WTC11 (cell line): ENCODE measurements around the gene MGAT5B. TPM values are rescaled to one million over a fixed set of nuclear protein-coding genes. Genes with fewer than 3 reads are reported as not detected.

Experiments used
- ATAC-seq: fragments of 200-7000 bp; cut with Tn5 transposase; 2 replicates; pipeline ENCODE4 v1.10.0; 2021; ENCODE audit warnings: mild to moderate bottlenecking, moderate library complexity
- CTCF ChIA-PET: fragments of 300-600 bp; sonication (Branson Sonifier 250); formaldehyde crosslinking; loops from one replicate; lab custom pipeline; 2021; ENCODE audit warnings: antibody characterized with exemption; lab: Charles Lee
- POLR2A ChIA-PET: fragments of 350-600 bp; sonication (Branson Sonifier 250); formaldehyde crosslinking; loops from one replicate; lab custom pipeline; 2021; ENCODE audit warnings: antibody characterized with exemption; lab: Charles Lee
- DNase-seq: peaks from one replicate; pipeline ENCODE4 v3.0.0; 2021; ENCODE audit warnings: low spot score
- H3K27ac Mint-ChIP-seq: 2 replicates; pipeline ENCODE4 v1.8.0; 2021; ENCODE audit warnings: mixed read lengths
- H3K27me3 Mint-ChIP-seq: 2 replicates; pipeline ENCODE4 v1.8.0; 2021; ENCODE audit warnings: low read depth, mild to moderate bottlenecking, moderate library complexity, mixed read lengths
- H3K36me3 Mint-ChIP-seq: 2 replicates; pipeline ENCODE4 v1.8.0; 2021; ENCODE audit warnings: mixed read lengths
- H3K4me1 Mint-ChIP-seq: 2 replicates; pipeline ENCODE4 v1.8.0; 2022; ENCODE audit warnings: mixed read lengths
- H3K4me3 Mint-ChIP-seq: 2 replicates; pipeline ENCODE4 v1.8.0; 2021; ENCODE audit warnings: mild to moderate bottlenecking, moderate library complexity, mixed read lengths
- H3K9me3 Mint-ChIP-seq: 2 replicates; pipeline ENCODE4 v1.8.0; 2021; ENCODE audit warnings: mixed read lengths
- ATF2 ChIP-seq: sonication (generic); formaldehyde crosslinking; IDR thresholded peaks from 2 replicates; pipeline ENCODE4 v1.8.1; 2022; ENCODE audit warnings: low read depth, missing genetic modification reagents, borderline replicate concordance
- ATF6 ChIP-seq: sonication (generic); formaldehyde crosslinking; IDR thresholded peaks from 2 replicates; pipeline ENCODE4 v1.8.1; 2023; ENCODE audit warnings: mild to moderate bottlenecking, missing genetic modification reagents
- CDX4 ChIP-seq: fragments of 250-450 bp; sonication (Bioruptor Pico); IDR thresholded peaks from 2 replicates; pipeline ENCODE4 v1.9.0; 2021; ENCODE audit warnings: moderate library complexity, mild to moderate bottlenecking, inconsistent platforms, borderline replicate concordance
- E2F5 ChIP-seq: sonication (generic); formaldehyde crosslinking; IDR thresholded peaks from 2 replicates; pipeline ENCODE4 v1.8.1; 2022; ENCODE audit warnings: mild to moderate bottlenecking, moderate library complexity, missing genetic modification reagents
- EMX1 ChIP-seq: fragments of 250-450 bp; sonication (Bioruptor Pico); IDR thresholded peaks from 2 replicates; pipeline ENCODE4 v1.8.0; 2021; ENCODE audit warnings: mild to moderate bottlenecking
- FOXJ3 ChIP-seq: sonication (generic); formaldehyde crosslinking; IDR thresholded peaks from 2 replicates; pipeline ENCODE4 v1.9.0; 2021; ENCODE audit warnings: missing genetic modification reagents, mild to moderate bottlenecking, borderline replicate concordance
- KAT7 ChIP-seq: sonication (generic); formaldehyde crosslinking; IDR thresholded peaks from 2 replicates; pipeline ENCODE4 v1.8.1; 2023; ENCODE audit warnings: missing genetic modification reagents, mild to moderate bottlenecking, borderline replicate concordance
- MXD4 ChIP-seq: fragments of 250-450 bp; sonication (Bioruptor Pico); IDR thresholded peaks from 2 replicates; pipeline ENCODE4 v1.8.0; 2021; ENCODE audit warnings: mild to moderate bottlenecking, moderate library complexity, borderline replicate concordance
- MYBL2 ChIP-seq: sonication (generic); formaldehyde crosslinking; IDR thresholded peaks from 2 replicates; pipeline ENCODE4 v1.8.1; 2023; ENCODE audit warnings: mild to moderate bottlenecking, moderate library complexity, missing genetic modification reagents
- OVOL2 ChIP-seq: fragments of 250-450 bp; sonication (Bioruptor Pico); IDR thresholded peaks from 2 replicates; pipeline ENCODE4 v1.9.0; 2021; ENCODE audit warnings: mild to moderate bottlenecking, borderline replicate concordance
- PRDM15 ChIP-seq: sonication (generic); formaldehyde crosslinking; IDR thresholded peaks from 2 replicates; pipeline ENCODE4 v1.8.0; 2022; ENCODE audit warnings: missing genetic modification reagents
- RELA ChIP-seq: sonication (generic); formaldehyde crosslinking; IDR thresholded peaks from 2 replicates; pipeline ENCODE4 v1.8.1; 2022; ENCODE audit warnings: missing genetic modification reagents, mild to moderate bottlenecking, borderline replicate concordance
- RORB ChIP-seq: fragments of 250-450 bp; sonication (Bioruptor Pico); IDR thresholded peaks from 2 replicates; pipeline ENCODE4 v1.9.0; 2021; ENCODE audit warnings: mild to moderate bottlenecking
- SMAD3 ChIP-seq: sonication (generic); formaldehyde crosslinking; IDR thresholded peaks from 2 replicates; pipeline ENCODE4 v1.8.0; 2022; ENCODE audit warnings: missing genetic modification reagents, mild to moderate bottlenecking, borderline replicate concordance
- SMAD4 ChIP-seq: sonication (generic); formaldehyde crosslinking; IDR thresholded peaks from 2 replicates; pipeline ENCODE4 v1.8.0; 2022; ENCODE audit warnings: mild to moderate bottlenecking, missing genetic modification reagents
- TEAD4 ChIP-seq: sonication (generic); formaldehyde crosslinking; IDR thresholded peaks from 2 replicates; pipeline ENCODE4 v1.8.0; 2022; ENCODE audit warnings: mild to moderate bottlenecking, missing genetic modification reagents
- ZBTB21 ChIP-seq: sonication (generic); formaldehyde crosslinking; IDR thresholded peaks from 2 replicates; pipeline ENCODE4 v1.8.1; 2023; ENCODE audit warnings: mild to moderate bottlenecking, missing genetic modification reagents, borderline replicate concordance
- ZNF317 ChIP-seq: sonication (generic); formaldehyde crosslinking; IDR thresholded peaks from 2 replicates; pipeline ENCODE4 v1.8.1; 2023; ENCODE audit warnings: low read depth, mild to moderate bottlenecking, moderate library complexity, missing genetic modification reagents, borderline replicate concordance
- ZNF425 ChIP-seq: fragments of 250-450 bp; sonication (Bioruptor Pico); conservative IDR thresholded peaks from 2 replicates; pipeline ENCODE4 v1.9.0; 2021; ENCODE audit warnings: mild to moderate bottlenecking
- total RNA-seq: library from RNA; stranded (reverse); gene quantifications from 3 replicates; pipeline ENCODE4 v1.2.3, GENCODE V29; 2021
- TF ChIP-seq, protein P1 (sequence below): fragments of 250-450 bp; sonication (Bioruptor Pico); IDR thresholded peaks from 2 replicates; pipeline ENCODE4 v1.9.0; 2021; ENCODE audit warnings: mild to moderate bottlenecking, borderline replicate concordance
- TF ChIP-seq, protein P2 (sequence below): sonication (generic); formaldehyde crosslinking; IDR thresholded peaks from 2 replicates; pipeline ENCODE4 v1.8.0; 2022; ENCODE audit warnings: mild to moderate bottlenecking, missing genetic modification reagents

The MGAT5B gene
- total RNA-seq, 1 experiment from 2014 or later = 11.6 TPM

DNA sequence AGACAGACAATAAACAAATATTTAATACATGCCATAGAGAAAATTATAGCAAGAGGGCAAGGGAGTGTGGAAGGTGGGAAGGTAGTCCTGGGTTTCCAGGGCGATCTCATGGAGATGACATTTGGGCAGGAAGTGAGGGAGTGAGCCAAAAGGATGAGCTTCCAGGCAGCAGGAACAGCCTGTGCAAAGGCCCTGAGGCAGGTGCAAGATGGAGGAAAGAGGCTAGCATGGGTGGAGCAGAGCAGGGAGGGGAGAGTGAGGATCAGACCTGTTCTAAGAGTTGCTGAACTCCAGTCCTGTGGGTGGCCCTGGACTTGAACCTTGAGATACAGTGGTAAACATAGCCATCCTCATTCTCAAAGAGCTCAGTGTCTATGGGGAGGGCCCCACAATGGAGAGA lies 94.7 kb downstream of the MGAT5B start (continued):
- TF ChIP-seq ATF6 (no peak), TEAD4 (no peak), ATF2 (CRISPR knock-in tag) (no peak), SMAD4 (CRISPR knock-in tag) (no peak), EMX1 (CRISPR knock-in tag) (no peak), PRDM15 (CRISPR knock-in tag) (no peak), MYBL2 (CRISPR knock-in tag) (no peak), RORB (CRISPR knock-in tag) (no peak), MXD4 (no peak)

DNA sequence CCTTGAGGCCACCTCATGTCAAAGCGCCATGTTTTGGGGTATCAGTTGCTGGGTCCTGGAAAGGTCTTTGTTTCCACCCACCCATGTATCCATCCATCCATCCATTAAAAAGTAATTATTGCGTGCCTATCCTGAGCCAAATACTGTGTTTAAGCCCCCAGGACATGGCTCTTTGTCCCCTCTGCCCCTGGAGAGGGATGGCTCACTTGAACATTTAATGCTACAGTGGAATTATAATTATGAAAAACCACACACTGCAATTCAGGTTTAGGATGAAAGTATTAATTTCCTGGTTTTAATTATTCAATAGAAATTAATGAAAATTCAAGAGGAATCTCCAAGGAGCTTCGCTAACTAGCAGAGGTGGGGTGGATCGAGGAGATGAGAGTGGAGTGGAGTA lies 97.8 kb downstream of the MGAT5B start:
- H3K27ac Mint-ChIP-seq = no peak overlapping the region
- POLR2A ChIA-PET = no interaction called here
- TF ChIP-seq OVOL2 (CRISPR knock-in tag) = no peak
- no peak for TF ChIP-seq KAT7 (CRISPR knock-in tag)
- no peak for TF ChIP-seq MXD4
- TF ChIP-seq, protein P1, sequence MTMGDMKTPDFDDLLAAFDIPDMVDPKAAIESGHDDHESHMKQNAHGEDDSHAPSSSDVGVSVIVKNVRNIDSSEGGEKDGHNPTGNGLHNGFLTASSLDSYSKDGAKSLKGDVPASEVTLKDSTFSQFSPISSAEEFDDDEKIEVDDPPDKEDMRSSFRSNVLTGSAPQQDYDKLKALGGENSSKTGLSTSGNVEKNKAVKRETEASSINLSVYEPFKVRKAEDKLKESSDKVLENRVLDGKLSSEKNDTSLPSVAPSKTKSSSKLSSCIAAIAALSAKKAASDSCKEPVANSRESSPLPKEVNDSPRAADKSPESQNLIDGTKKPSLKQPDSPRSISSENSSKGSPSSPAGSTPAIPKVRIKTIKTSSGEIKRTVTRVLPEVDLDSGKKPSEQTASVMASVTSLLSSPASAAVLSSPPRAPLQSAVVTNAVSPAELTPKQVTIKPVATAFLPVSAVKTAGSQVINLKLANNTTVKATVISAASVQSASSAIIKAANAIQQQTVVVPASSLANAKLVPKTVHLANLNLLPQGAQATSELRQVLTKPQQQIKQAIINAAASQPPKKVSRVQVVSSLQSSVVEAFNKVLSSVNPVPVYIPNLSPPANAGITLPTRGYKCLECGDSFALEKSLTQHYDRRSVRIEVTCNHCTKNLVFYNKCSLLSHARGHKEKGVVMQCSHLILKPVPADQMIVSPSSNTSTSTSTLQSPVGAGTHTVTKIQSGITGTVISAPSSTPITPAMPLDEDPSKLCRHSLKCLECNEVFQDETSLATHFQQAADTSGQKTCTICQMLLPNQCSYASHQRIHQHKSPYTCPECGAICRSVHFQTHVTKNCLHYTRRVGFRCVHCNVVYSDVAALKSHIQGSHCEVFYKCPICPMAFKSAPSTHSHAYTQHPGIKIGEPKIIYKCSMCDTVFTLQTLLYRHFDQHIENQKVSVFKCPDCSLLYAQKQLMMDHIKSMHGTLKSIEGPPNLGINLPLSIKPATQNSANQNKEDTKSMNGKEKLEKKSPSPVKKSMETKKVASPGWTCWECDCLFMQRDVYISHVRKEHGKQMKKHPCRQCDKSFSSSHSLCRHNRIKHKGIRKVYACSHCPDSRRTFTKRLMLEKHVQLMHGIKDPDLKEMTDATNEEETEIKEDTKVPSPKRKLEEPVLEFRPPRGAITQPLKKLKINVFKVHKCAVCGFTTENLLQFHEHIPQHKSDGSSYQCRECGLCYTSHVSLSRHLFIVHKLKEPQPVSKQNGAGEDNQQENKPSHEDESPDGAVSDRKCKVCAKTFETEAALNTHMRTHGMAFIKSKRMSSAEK (CRISPR knock-in tag) = no peak
- no peak for TF ChIP-seq RELA (CRISPR knock-in tag)
- no peak for TF ChIP-seq ZBTB21 (CRISPR knock-in tag)
- TF ChIP-seq ZNF317 = no peak
- TF ChIP-seq CDX4 = no peak
- no peak for TF ChIP-seq FOXJ3
- no peak for TF ChIP-seq SMAD3 (CRISPR knock-in tag)
- TF ChIP-seq, protein P2, sequence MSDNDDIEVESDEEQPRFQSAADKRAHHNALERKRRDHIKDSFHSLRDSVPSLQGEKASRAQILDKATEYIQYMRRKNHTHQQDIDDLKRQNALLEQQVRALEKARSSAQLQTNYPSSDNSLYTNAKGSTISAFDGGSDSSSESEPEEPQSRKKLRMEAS (CRISPR knock-in tag) = no peak
- no peak for TF ChIP-seq E2F5 (CRISPR knock-in tag)
- no peak for TF ChIP-seq ZNF425 (CRISPR knock-in tag)

More for the DNA sequence above, 97.8 kb downstream of the MGAT5B start:
- CTCF ChIA-PET = interaction anchor here (1.0 to 1.4 kb wide), 3 partner anchors 86 to 169 kb away, joined by 3 to 5 read pairs (median 3); no protein-coding TSS in a partner anchor
- Mint-ChIP-seq H3K27me3 (no peaks in the 10 kb centered on the region), H3K4me3 (no peak overlapping the region), H3K9me3 (no peaks in the 10 kb centered on the region), H3K4me1 (peaks cover 44% of the 10 kb centered on the region), H3K36me3 (peaks cover 10% of the 10 kb centered on the region; the same call in 1 of the 2 replicates)
- DNase-seq (no peak), ATAC-seq (no peak)
